H1 (cell line): Measurements from ENCODE around the gene ARL5C. TPM values are rescaled to one million over a fixed set of nuclear protein-coding genes. Genes with fewer than 3 reads are reported as not detected.

Experiments
- CTCF ChIA-PET: fragments of 300-600 bp; sonication (Branson Sonifier 250); formaldehyde crosslinking; loops from one replicate; lab custom pipeline; 2021; ENCODE audit not compliant: partially characterized antibody; lab: Charles Lee
- POLR2A ChIA-PET: fragments of 300-600 bp; sonication (Branson Sonifier 250); formaldehyde crosslinking; loops from one replicate; lab custom pipeline; 2021; ENCODE audit warnings: inconsistent platforms; ENCODE audit not compliant: partially characterized antibody; lab: Charles Lee
- DNase-seq, 2 experiments: peaks; one replicate each; pipeline versions ENCODE4 v3.0.0 to v3.0.0-alpha.2; 2010 to 2022; ENCODE audit warnings: low spot score in 2 of 2, low read depth in 1 of 2, mixed read lengths in 1 of 2
- FAIRE-seq: peaks from 2 replicates; lab custom pipeline; 2011; peaks lifted over from hg19 to GRCh38; lab: Jason Lieb, UNC
- H2AFZ ChIP-seq: 2 replicates; pipeline ENCODE4 v1.8.1; 2012; ENCODE audit warnings: low read length, inconsistent platforms
- H2AK5ac ChIP-seq: 2 replicates; pipeline ENCODE4 v1.6.1; 2013; ENCODE audit warnings: low read depth, low read length
- H2BK120ac ChIP-seq: replicated peaks from 2 replicates; pipeline ENCODE3; 2013; ENCODE audit warnings: low read depth, low read length, inconsistent platforms
- H2BK12ac ChIP-seq: 2 replicates; pipeline ENCODE4 v1.6.1; 2013; ENCODE audit warnings: low read depth, low read length
- H2BK15ac ChIP-seq: 2 replicates; pipeline ENCODE4 v1.6.1; 2013; ENCODE audit warnings: low read length
- H2BK20ac ChIP-seq: 2 replicates; pipeline ENCODE4 v1.6.1; 2013; ENCODE audit warnings: low read length
- H2BK5ac ChIP-seq: 2 replicates; pipeline ENCODE4 v1.6.1; 2013; ENCODE audit warnings: low read depth, low read length
- H3K14ac ChIP-seq: 2 replicates; pipeline ENCODE4 v1.6.1; 2013; ENCODE audit warnings: inconsistent platforms; ENCODE audit not compliant: insufficient read length
- H3K18ac ChIP-seq: 2 replicates; pipeline ENCODE4 v1.6.1; 2013; ENCODE audit warnings: low read length; ENCODE audit errors: extremely low read depth
- H3K23ac ChIP-seq: 2 replicates; pipeline ENCODE4 v1.6.1; 2013; ENCODE audit warnings: inconsistent platforms; ENCODE audit not compliant: insufficient read length
- H3K23me2 ChIP-seq: 2 replicates; pipeline ENCODE4 v1.6.1; 2013; ENCODE audit warnings: low read depth, low read length
- H3K27ac ChIP-seq: 2 replicates; pipeline ENCODE4 v1.6.1; 2011; ENCODE audit warnings: low read depth, low read length, inconsistent platforms
- H3K27me3 ChIP-seq, 4 experiments: replicated peaks in 1 of 4; 1 replicate in 1 of 4; 2 replicates in 3 of 4; pipeline versions ENCODE4 v1.6.1 to v1.8.1; 2011 to 2013; ENCODE audit warnings: low read length in 3 of 4, mild to moderate bottlenecking in 3 of 4, inconsistent platforms in 2 of 4, mixed read lengths in 2 of 4, moderate library complexity in 1 of 4; ENCODE audit not compliant: control insufficient read depth in 3 of 4, insufficient read depth in 3 of 4; ENCODE audit errors: extremely low read depth in 1 of 4
- H3K36me3 ChIP-seq, 4 experiments: 2 replicates each; pipeline versions ENCODE4 v1.6.1 to v1.8.1; 2011 to 2013; ENCODE audit warnings: mild to moderate bottlenecking in 4 of 4, low read length in 3 of 4, moderate library complexity in 2 of 4, control low read depth in 1 of 4, inconsistent platforms in 1 of 4; ENCODE audit not compliant: insufficient read depth in 4 of 4, control insufficient read depth in 2 of 4
- H3K4ac ChIP-seq: replicated peaks from 2 replicates; pipeline ENCODE3; 2013; ENCODE audit warnings: low read length, low read depth, mixed read lengths, inconsistent platforms; ENCODE audit not compliant: insufficient read length
- H3K4me1 ChIP-seq, 4 experiments: replicated peaks in 1 of 4; 1 replicate in 1 of 4; 2 replicates in 3 of 4; pipeline versions ENCODE4 v1.6.1 to v1.8.1; 2011 to 2013; ENCODE audit warnings: low read length in 3 of 4, inconsistent platforms in 2 of 4, mixed read lengths in 1 of 4; ENCODE audit not compliant: insufficient read depth in 4 of 4, control insufficient read depth in 3 of 4
- H3K4me2 ChIP-seq, 2 experiments: 2 replicates each; pipeline versions ENCODE4 v1.6.1 to v1.8.1; 2011 to 2013; ENCODE audit warnings: low read depth in 2 of 2, low read length in 2 of 2, control low read depth in 1 of 2, inconsistent platforms in 1 of 2, mild to moderate bottlenecking in 1 of 2; ENCODE audit not compliant: insufficient read depth in 1 of 2
- H3K4me3 ChIP-seq, 4 experiments: fragments of 200-600, 300-600 bp in 1 of 4; sonication (generic), shearing (Covaris generic), sonication (Bioruptor Twin) in 1 of 4; 2 replicates each; pipeline versions ENCODE4 v1.5.1 to v1.8.1; 2011 to 2016; ENCODE audit warnings: low read length in 4 of 4, low read depth in 3 of 4, control low read depth in 2 of 4, inconsistent platforms in 2 of 4, mild to moderate bottlenecking in 2 of 4, mixed read lengths in 1 of 4, moderate library complexity in 1 of 4; ENCODE audit not compliant: insufficient read depth in 2 of 4; ENCODE audit errors: extremely low read depth in 1 of 4
- H3K56ac ChIP-seq: replicated peaks from 2 replicates; pipeline ENCODE3; 2013; ENCODE audit warnings: low read depth, mild to moderate bottlenecking, mixed read lengths, low read length, inconsistent platforms; ENCODE audit not compliant: insufficient read length
- H3K79me1 ChIP-seq: 2 replicates; pipeline ENCODE4 v1.6.1; 2013; ENCODE audit warnings: low read depth, low read length, control low read depth
- H3K79me2 ChIP-seq, 2 experiments: 2 replicates each; pipeline versions ENCODE4 v1.6.1 to v1.8.1; 2012 to 2013; ENCODE audit warnings: low read length in 2 of 2, mild to moderate bottlenecking in 2 of 2, inconsistent platforms in 1 of 2; ENCODE audit not compliant: insufficient read depth in 2 of 2, control insufficient read depth in 1 of 2
- H3K9ac ChIP-seq, 4 experiments: replicated peaks in 1 of 4; 1 replicate in 1 of 4; 2 replicates in 3 of 4; pipeline versions ENCODE4 v1.6.1 to v1.8.1; 2011 to 2013; ENCODE audit warnings: low read depth in 3 of 4, low read length in 3 of 4, control low read depth in 2 of 4, mild to moderate bottlenecking in 2 of 4, moderate library complexity in 2 of 4, inconsistent platforms in 1 of 4; ENCODE audit errors: extremely low read depth in 1 of 4
- H3K9me3 ChIP-seq, 2 experiments: 2 replicates each; pipeline versions ENCODE4 v1.6.1 to v1.8.1; 2012 to 2013; ENCODE audit warnings: mild to moderate bottlenecking in 2 of 2, moderate library complexity in 2 of 2, control low read depth in 1 of 2, inconsistent platforms in 1 of 2, low read depth in 1 of 2, low read length in 1 of 2, mixed read lengths in 1 of 2; ENCODE audit not compliant: insufficient read depth in 2 of 2
- H4K20me1 ChIP-seq, 2 experiments: replicated peaks in 1 of 2; 2 replicates each; pipeline versions ENCODE3 to v1.8.1; 2011 to 2013; ENCODE audit warnings: inconsistent platforms in 2 of 2, low read length in 2 of 2, mild to moderate bottlenecking in 1 of 2; ENCODE audit not compliant: insufficient read depth in 2 of 2, control insufficient read depth in 1 of 2
- H4K5ac ChIP-seq: 2 replicates; pipeline ENCODE4 v1.6.1; 2013; ENCODE audit warnings: low read length, low read depth, mixed read lengths, inconsistent platforms; ENCODE audit not compliant: insufficient read length
- H4K8ac ChIP-seq: 2 replicates; pipeline ENCODE4 v1.8.0; 2013; ENCODE audit warnings: mild to moderate bottlenecking, moderate library complexity, low read length, inconsistent platforms; ENCODE audit not compliant: insufficient read depth; ENCODE audit errors: extremely low read depth
- H4K91ac ChIP-seq: replicated peaks from 2 replicates; pipeline ENCODE3; 2013; ENCODE audit warnings: low read length, mixed read lengths, inconsistent platforms; ENCODE audit not compliant: insufficient read length
- CREB1 ChIP-seq: IDR thresholded peaks from 2 replicates; pipeline ENCODE4 v1.6.1; 2012; ENCODE audit warnings: inconsistent platforms
- FOSL1 ChIP-seq: IDR thresholded peaks from 2 replicates; pipeline ENCODE4 v1.6.1; 2011; ENCODE audit warnings: mild to moderate bottlenecking, low read depth, low read length, moderate library complexity; ENCODE audit not compliant: insufficient read depth
- JUND ChIP-seq: IDR thresholded peaks from 2 replicates; pipeline ENCODE4 v1.6.1; 2011; ENCODE audit warnings: mild to moderate bottlenecking, improper control_type of control experiment, low read length
- POLR2AphosphoS5 ChIP-seq: IDR thresholded peaks from 2 replicates; pipeline ENCODE4 v1.6.1; 2011; ENCODE audit warnings: low read depth, low read length
- RNF2 ChIP-seq: fragments of 200-900, 300-1000 bp; sonication (generic); IDR thresholded peaks from 2 replicates; pipeline ENCODE4 v1.7.1; 2016; ENCODE audit warnings: borderline replicate concordance, low read depth, mild to moderate bottlenecking, antibody characterized with exemption, low read length; ENCODE audit not compliant: poor library complexity, severe bottlenecking; ENCODE audit errors: missing control alignments
- SAP30 ChIP-seq: fragments of 300-600 bp; sonication (generic); IDR thresholded peaks from 2 replicates; pipeline ENCODE4 v1.7.1; 2012; ENCODE audit warnings: low read length, moderate library complexity, mild to moderate bottlenecking, inconsistent platforms; ENCODE audit not compliant: insufficient read depth, insufficient replicate concordance
- SP4 ChIP-seq: IDR thresholded peaks from 2 replicates; pipeline ENCODE4 v1.6.1; 2012; ENCODE audit warnings: low read length, inconsistent platforms
- YY1 ChIP-seq: IDR thresholded peaks from 2 replicates; pipeline ENCODE4 v1.6.1; 2011; ENCODE audit warnings: low read depth, mild to moderate bottlenecking, low read length
- ZNF274 ChIP-seq: IDR thresholded peaks from 2 replicates; pipeline ENCODE4 v1.7.0; 2012; ENCODE audit warnings: low read length, borderline replicate concordance; ENCODE audit errors: extremely low read depth
- WGBS, 2 experiments: shearing (Covaris generic) in 1 of 2; methylation state at CpG; one replicate each; pipeline versions ENCODE4 v1.1.6 to v1.1.7; 2013 to 2015; ENCODE audit warnings: low lambda C conversion rate in 2 of 2, mixed read lengths in 2 of 2, inconsistent platforms in 1 of 2, low coverage in 1 of 2, missing lambda C conversion rate in 1 of 2; ENCODE audit not compliant: insufficient replicate concordance in 2 of 2, insufficient coverage in 1 of 2, insufficient read length in 1 of 2; ENCODE audit errors: extremely low coverage in 1 of 2, missing lambda C conversion rate in 1 of 2; 5-methylcytosine and 5-hydroxymethylcytosine counted together
- polyA plus RNA-seq, 7 experiments: library from polyadenylated mRNA; depleted of rRNA in 3 of 7; stranded (reverse) in 5 of 7; unstranded in 2 of 7; fragments of >200 nt in 5 of 7; fragments of 200-250 nt in 2 of 7; gene quantifications; 1 replicate in 5 of 7; 2 replicates in 1 of 7; 4 replicates in 1 of 7; pipeline versions ENCODE4 v1.2.1 to v1.2.3, GENCODE V29; 2011 to 2013; ENCODE audit warnings: missing spikeins in 2 of 7, mixed read lengths in 2 of 7
- total RNA-seq: library from RNA; stranded (reverse); fragmentation: NEBNext Ultra II Directional; extraction: Animal tissue kit (Norgen Biotek cat#: 25700); gene quantifications from 2 replicates; pipeline ENCODE4 v1.2.1, GENCODE V29; 2021
- TF ChIP-seq, protein P1 (sequence below): IDR thresholded peaks from 2 replicates; pipeline ENCODE4 v1.6.1; 2012; ENCODE audit warnings: inconsistent platforms

Gene ARL5C
- total and polyA plus RNA-seq, 2 of the 8 experiments (the other 6 are each of a cell fraction or from before 2014, with no cell fraction given): not detected

DNA sequence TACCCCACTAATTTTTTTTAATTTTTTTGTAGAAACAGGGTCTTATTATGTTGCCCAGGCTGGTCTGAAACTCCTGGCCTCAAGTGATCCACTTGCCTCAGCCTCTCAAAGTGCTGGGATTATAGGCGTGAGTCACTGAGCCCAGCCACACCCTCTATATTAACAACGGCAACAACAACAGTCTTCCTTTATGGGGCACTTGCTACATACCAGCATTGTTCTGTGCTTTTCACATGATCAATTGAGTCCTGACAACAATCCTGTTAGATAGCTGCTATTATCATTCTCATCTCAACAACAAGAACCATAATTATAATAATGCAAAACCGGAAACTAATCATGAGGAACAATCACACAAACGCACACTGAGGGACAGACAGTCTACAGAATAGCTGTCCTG is 12.6 kb upstream of the ARL5C start:
- Histone ChIP-seq H3K23ac (no peak overlapping the region), H4K8ac (no peak overlapping the region), H2AFZ (no peak overlapping the region), H2BK20ac (no peak overlapping the region), H3K79me1 (no peaks in the 10 kb centered on the region; the same call in 1 of the 2 replicates), H3K4me1 (peaks cover 0 to 13% (median 10%) of the 10 kb centered on the region in 4 experiments; a peak in 6 of 7 replicates), H3K23me2 (no peaks in the 10 kb centered on the region), H3K79me2 (no peaks in the 10 kb centered on the region), H3K36me3 (peaks cover 8 to 27% (median 11%) of the 10 kb centered on the region in 4 experiments), H4K91ac (no peak overlapping the region), H4K5ac (no peak overlapping the region), H3K4me3 (no peak overlapping the region), H2BK12ac (no peak overlapping the region), H3K4me2 (no peak overlapping the region), H3K9me3 (no peaks in the 10 kb centered on the region), H3K18ac (no peak overlapping the region), H4K20me1 (peaks cover 0 to 7% of the 10 kb centered on the region in 2 experiments), H3K56ac (no peak overlapping the region), H3K9ac (no peak overlapping the region), H3K27ac (no peak overlapping the region), H2BK5ac (no peak overlapping the region), H2AK5ac (no peak overlapping the region), H2BK15ac (no peak overlapping the region), H3K27me3 (no peaks in the 10 kb centered on the region), H3K14ac (no peak overlapping the region), H3K4ac (no peak overlapping the region), H2BK120ac (no peak overlapping the region)
- ChIA-PET POLR2A (interaction anchor here (1.1 to 2.6 kb wide), 4 partner anchors 13 to 24 kb away, joined by 3 to 14 read pairs (median 5); partner anchors contain the start of genes ARL5C and RPL19), CTCF (interaction anchor here (0.9 to 7.8 kb wide), 5 partner anchors 16 to 195 kb away, joined by 4 to 151 read pairs (median 5); partner anchors contain the start of genes ARL5C and PLXDC1)
- DNase-seq (no peak), FAIRE-seq (no peak)
- 81% methylated on average over 4 of the region's 4 CpGs; no CpG with 5 or more reads in 1 of the 2 experiments for WGBS, 2 experiments
- TF ChIP-seq SP4 (no peak), FOSL1 (no peak), CREB1 (no peak), POLR2AphosphoS5 (no peak), RNF2 (no peak), SAP30 (no peak), JUND (no peak), YY1 (no peak), ZNF274 (no peak)
- TF ChIP-seq, protein P1, sequence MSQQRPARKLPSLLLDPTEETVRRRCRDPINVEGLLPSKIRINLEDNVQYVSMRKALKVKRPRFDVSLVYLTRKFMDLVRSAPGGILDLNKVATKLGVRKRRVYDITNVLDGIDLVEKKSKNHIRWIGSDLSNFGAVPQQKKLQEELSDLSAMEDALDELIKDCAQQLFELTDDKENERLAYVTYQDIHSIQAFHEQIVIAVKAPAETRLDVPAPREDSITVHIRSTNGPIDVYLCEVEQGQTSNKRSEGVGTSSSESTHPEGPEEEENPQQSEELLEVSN: no peak
